Kidney capillary endothelial cell (primary cell): Measurements from ENCODE around the gene ANO10.
"Not testable (repeated sequence)": the region's sequence is repeated elsewhere in the genome, so short reads cannot be mapped to it uniquely, and the experiment has no call there.

Experiments used
- DNase-seq: peaks from one replicate; pipeline ENCODE4 v3.0.0-alpha.2; 2018; ENCODE audit warnings: low spot score

The ANO10 gene

DNA sequence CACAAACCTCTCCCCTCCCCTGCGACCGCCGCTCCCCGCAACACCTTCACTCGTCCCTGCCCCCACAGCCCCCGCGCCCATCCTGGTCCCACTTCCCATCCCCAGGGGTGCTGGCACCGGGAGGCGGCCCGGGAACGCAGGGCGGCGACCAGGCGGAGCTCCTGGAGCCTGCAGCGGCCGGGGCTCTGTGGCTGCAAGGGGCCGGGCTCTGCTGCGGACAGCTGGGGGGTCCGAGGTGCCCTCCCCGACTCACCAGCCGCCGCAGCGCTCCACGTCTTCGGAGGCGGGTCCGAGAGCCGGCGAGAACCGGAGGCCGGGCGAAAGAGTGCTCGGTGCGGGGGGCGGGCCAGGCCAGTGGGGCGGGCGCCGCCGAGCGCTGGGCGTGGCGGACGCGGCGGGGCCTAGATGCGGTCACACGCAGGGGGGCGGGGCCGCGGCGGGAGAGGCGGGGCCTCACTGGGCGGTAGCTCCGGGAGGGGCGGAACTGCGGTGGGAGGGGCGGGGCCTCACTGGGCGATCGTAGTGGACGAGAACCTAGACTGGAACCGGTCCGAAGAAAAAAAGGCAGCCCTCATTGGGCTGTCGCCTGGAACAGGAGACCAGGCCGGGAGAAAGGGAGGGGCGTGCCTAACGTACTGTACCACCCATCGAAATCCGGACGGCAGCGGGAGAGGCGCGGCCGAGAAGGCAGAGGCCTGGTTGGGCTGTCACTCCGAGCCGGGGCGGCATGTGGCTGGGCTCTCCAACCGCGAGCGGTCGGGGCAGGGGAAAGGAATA lies at the start of gene ANO10:
TSS of gene ANO10 (minus strand) at position 356 of the 777 bp plus-strand sequence. CDS start 16,159 bp downstream, outside the sequence.
- DNase-seq = peak; percentile 98

GRCh38 chr3:43670635-43671522 lies 49.1 kb upstream of the ANO10 start:
- DNase-seq = no peak

GRCh38 chr3:43665011-43665410 lies 43.2 kb upstream of the ANO10 start:
- DNase-seq = not testable (repeated sequence)

DNA sequence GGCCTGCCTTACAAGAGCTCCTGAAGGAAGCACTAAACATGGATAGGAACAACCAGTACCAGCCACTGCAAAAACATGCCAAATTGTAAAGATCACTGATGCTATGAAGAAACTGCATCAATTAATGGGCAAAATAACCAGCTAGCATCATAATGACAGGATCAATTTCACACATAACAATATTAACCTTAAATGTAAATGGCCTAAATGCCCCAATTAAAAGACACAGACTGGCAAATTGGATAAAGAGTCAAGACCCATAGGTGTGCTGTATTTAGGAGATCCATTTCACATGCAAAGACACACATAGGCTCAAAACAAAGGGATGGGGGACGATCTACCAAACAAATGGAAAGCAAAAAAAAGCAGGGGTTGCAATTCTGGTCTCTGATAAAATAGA lies 39.6 kb upstream of the ANO10 start:
- DNase-seq = not testable (repeated sequence)

GRCh38 chr3:43659250-43659880 lies 37.6 kb upstream of the ANO10 start:
- no peak for DNase-seq

DNA sequence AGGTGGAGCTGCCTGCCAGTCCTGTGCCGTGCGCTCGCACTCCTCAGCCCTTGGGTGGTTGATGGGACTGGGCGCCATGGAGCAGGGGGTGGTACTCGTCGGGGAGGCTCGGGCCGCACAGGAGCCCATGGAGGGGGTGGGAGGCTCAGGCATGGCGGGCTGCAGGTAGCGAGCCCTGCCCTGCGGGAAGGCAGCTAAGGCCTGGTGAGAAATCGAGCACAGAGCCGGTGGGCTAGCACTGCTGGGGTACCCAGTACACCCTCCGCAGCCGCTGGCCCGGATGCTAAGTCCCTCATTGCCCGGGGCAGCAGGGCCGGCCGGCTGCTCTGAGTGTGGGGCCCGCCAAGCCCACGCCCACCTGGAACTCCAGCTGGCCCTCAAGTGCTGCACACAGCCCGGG lies 34.6 kb upstream of the ANO10 start:
- not testable (repeated sequence) for DNase-seq

DNA sequence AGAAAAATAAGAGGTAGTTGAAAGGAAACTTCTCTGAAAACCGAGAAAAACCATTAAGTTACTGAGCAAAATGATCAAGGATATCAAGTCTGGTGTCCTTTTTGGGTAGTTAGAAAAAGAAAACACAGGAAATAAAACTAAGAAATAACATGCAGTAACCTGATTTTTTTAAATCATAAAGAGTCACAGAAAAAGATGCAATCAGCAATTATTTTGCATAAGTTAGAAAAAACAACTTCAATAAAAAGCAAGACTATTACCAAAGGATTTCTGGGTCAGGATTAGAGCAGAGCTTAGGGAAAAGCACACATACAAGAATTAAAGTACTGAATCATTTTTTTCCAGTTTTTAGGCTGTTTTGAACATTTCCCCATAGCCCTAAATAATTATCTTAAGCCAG lies 28.5 kb upstream of the ANO10 start:
- no peak for DNase-seq

- DNase-seq = no peak
These were observed 27.7 kb upstream of the ANO10 start for GRCh38 chr3:43649365-43649968.

- no peak for DNase-seq
These were observed 27.1 kb upstream of the ANO10 start for GRCh38 chr3:43648957-43649356.

DNA sequence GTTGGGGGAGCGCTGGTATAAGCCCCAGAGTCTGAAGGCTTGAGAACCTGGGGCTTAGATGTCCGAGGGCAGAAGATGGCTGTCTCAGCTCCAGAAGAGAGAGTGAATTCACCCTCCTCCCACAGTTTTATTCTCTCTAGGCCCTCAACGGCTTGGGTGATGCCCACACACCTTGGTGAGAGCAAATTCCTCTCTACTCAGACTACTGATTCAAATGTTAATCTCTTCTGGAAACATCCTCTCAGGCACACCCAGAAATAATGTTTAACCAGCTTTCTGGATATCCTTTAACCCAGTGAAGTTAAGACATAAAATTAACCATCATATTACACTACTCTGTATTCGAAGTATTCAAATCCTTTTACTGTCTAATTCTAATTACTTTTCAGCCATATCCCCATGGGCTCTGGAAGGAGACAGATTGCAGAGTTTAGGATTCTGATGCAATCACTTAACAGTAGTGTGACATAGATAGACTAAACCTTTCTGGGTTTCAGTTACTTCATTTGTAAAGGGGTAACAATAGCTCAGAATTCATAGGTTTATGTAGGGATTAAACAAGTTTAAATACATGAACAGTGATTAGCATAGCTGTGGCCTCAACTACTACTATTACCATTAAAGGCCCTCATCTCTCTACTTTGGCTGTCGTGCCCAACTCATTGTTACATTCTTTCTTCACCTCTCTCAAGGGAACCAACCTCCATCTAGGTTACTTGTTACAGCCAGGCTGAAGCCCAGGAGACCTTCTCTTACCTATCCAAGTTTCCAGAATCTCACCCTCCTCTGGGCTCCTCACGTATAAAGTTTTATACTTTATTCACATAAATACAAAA lies 25.7 kb upstream of the ANO10 start:
- DNase-seq = no peak

- DNase-seq = no peak
These were observed 22.6 kb upstream of the ANO10 start for GRCh38 chr3:43644443-43644842.

DNA sequence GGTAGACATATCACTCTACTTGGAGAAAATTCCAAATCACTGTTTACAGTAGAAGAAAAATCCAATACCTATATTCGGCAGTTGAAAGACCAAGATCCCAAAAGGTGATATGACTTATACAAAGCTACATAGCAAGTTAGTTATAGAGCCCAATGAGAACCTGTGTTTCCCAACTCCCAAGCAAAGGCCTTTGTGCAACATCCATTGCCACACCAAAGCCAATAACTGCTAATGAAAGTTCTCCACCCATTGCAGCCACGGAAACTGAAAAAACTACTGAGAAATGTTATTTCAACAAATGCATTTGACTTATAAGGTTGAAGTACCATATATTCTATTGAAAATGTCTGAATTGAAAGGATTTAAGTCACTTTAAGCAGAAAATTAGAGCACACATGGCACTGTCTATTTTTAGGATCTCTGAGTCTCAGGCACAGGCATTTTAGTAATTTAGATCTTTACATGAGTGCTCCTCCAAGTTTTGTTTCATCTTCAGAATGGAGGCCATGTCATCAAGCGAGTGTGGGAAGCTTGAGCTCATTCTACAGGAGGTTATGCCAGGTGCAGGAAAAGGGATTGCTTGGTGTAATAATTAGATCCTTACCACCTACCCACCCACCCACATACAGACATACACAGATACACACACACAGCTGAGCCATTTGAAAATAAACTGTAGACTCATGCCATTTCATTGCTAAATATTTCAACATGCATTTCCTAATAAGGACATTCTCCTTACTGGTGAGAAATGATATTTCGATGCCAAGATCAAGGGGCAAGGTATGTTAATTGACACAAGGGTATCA lies 19.7 kb upstream of the ANO10 start:
- DNase-seq = no peak

DNA sequence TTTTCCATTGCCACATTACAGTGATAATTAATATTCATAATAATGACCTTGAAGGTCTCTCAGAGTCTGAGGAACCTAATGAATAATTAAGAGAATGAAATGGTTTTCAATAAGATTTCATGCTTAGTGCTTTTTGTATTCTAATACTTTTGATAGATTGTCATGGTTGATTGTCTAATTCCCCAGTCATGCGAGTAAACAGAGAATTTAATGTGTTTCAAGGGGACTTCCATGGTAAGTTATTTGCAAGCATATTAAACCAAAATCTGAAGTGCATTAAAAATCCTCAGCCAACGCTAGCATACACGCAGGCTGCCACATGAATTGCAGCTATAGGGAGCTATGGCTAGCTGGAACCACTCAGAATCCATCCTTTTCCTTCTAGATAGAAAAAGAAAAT lies 18.9 kb upstream of the ANO10 start:
- DNase-seq = no peak

DNA sequence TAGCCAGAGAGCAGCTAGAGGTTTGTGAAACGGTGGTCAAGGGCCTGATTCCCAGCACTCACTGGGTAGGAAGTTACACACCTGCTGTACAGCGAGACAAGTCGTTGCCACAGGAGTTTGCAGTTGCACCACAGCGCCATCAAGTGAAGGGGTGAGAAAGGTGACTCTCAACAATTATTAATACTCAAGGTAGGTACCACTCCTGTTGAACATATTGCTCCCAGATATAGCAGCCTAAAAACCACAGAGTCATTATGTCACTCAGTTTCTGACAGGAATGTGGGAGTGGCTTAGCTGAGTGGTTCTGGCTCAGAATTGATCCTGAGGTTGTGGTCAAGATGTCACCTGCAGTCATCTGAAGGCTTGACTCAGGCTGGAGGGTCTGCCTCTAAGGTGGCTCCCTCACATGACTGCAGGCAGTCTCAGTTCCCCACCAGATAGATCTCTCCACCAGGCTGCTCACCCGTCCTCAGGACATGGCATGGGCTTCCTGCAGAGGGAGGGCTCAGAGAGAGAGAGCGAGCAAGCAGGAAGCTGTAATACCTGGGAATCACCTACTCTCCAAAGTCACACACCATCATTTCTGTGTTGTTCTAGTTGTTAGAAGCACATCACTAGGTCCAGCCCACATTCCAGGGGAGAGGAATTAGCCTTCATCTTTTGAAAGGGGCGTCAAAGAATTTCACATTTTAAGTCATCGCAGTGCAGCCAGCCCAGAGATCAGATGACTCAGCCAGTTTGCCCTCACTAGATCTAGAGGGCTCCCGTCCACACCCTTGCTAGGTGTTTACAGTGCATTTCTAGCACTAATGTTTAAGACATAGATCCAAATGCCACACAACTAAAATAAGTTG lies 17.0 kb upstream of the ANO10 start:
- no peak for DNase-seq

DNA sequence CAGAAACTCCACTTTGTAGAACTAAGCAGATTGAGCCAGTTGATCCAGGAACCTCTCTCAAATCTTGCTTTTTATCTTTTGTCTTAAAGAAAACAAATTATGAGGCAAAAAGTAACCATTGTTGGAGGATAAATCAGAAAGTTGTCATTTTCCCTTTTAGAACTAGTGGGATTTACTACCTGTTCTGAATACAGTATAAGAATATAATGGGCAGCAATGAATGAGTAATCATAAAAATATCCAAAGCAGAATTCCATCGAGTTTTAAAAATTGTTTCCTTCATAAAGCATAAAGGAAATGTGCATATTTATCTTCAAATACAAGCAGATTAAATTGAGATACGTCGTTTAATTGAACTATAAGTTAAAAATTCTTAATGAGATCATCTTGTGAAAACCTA lies 15.9 kb upstream of the ANO10 start:
- no peak for DNase-seq

- no peak for DNase-seq
These were observed 11.2 kb upstream of the ANO10 start for GRCh38 chr3:43632986-43633385.

DNA sequence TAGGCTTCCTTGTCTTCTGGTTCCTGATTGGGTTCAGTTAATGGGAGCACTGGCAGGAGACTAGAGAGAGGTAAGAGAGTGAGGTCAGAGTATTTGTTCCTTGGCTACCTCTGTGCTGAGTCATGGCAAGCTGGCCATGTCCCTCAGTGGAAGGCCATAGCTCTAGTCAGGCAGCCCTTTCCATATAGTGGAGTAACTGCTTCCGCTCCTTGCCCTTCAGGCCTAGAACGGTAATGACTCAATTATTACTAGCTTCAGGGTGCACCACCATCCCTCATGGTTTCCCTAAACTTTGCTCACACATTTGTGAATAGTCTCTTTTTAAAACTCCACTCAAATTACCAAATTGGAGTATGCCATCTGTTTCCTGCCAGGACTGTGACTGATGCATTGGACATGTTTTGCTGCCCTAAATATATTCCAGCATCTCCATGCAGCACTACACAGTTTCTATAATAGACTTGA lies 10.5 kb upstream of the ANO10 start:
- DNase-seq = peak; percentile 93

DNA sequence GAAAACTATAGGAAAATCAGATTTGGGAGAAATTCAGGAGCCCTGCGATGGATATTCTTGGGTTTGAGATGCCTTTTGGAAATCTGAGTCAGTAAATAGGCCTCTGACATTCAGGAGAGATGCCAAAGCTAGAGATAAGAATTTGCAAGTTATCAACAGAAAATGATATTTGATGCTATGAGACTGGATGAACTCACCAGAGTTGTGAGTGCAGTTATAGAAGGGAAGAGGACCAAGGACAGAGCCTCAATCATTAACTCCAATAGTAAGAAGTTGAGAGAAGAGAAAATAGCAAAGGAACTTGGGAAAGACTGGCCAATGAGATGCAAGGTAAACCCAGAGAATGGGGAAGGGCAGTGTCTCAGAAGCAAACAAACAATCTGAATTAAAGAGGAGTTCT lies 7.9 kb upstream of the ANO10 start:
- no peak for DNase-seq

DNA sequence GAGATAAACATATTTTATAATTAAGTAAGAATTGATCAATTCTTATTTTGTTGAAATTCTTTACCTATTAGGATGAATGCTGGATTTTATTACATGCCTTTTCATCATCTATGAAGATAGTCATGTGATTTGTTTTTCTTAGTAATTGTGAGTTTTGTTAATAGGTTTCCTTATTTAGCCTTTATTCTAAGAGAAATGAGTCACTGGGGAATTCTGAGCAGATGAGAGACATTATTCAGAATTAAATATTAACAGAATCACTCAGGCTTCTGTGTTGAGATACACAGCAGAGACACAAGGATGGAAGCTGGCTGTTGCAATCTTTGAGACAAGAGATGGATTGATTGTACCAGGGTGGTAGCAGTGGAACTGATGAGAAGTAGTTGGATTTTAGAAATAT lies 7.4 kb upstream of the ANO10 start:
- DNase-seq = peak; percentile 10
